Dedifferentiated amniotic fluid mesenchymal stem cell (primary cell): Measurements from ENCODE around the gene TMEM14B.
"Not testable (repeated sequence)": the region's sequence is repeated elsewhere in the genome, so short reads cannot be mapped to it uniquely, and the experiment has no call there.

Experiments used
- DNase-seq: peaks from one replicate; pipeline ENCODE4 v3.0.0-alpha.2; 2016; ENCODE audit errors: extremely low spot score

The TMEM14B gene

GRCh38 chr6:10746915-10747250, 722 bp upstream of the TMEM14B start:
- no peak for DNase-seq

GRCh38 chr6:10749734-10750133, 2.1 kb downstream of the TMEM14B start:
- no peak for DNase-seq

GRCh38 chr6:10750568-10750967, 3.0 kb downstream of the TMEM14B start:
- not testable (repeated sequence) for DNase-seq

- DNase-seq: not testable (repeated sequence)
Observed at GRCh38 chr6:10751757-10752156, 4.2 kb downstream of the TMEM14B start.

GRCh38 chr6:10756085-10756484, 8.5 kb downstream of the TMEM14B start:
- DNase-seq: no peak

- peak; percentile 63 for DNase-seq
Observed at GRCh38 chr6:10759312-10759839, 11.8 kb downstream of the TMEM14B start.

- DNase-seq: no peak
Observed at GRCh38 chr6:10759884-10760329, 12.3 kb downstream of the TMEM14B start.

DNA sequence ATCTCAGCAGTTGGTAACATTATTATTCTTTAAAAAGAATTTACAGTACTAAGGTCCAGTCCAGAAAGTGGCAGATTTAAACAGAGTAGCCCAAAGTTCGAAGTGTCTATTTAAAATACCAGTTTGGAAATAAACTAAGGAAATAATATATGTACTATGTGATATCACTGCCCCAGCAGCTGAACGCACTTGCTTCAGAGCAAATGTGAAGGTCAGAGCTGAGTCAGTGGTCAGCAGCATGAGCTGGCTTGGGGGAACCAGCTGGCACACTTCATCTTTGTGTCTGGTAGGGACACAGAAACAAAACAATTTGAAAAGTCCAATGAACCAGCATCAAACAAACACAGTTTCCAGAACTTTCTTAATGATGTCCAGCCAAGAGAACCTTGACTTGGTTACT, 15.4 kb downstream of the TMEM14B start:
- DNase-seq: no peak

DNA sequence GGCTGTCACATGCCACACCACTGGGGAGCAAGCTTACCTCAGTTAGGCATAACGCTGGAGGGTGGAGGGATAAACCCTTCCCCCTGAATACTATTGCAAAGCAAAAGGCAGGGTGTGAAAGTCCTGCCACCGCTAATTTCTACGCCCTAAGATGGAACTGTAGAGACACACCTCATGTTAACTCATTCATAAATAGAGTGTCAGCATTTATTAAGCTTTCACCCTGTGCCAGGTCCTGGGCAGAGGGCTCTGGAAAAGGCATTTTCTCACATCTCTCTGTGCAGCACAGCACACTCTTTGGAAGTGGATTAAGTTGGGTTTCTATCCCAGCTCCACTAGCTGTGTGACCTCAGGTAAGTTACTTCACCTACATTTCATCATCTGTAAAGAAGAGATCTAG, 21.8 kb downstream of the TMEM14B start:
- no peak for DNase-seq

DNA sequence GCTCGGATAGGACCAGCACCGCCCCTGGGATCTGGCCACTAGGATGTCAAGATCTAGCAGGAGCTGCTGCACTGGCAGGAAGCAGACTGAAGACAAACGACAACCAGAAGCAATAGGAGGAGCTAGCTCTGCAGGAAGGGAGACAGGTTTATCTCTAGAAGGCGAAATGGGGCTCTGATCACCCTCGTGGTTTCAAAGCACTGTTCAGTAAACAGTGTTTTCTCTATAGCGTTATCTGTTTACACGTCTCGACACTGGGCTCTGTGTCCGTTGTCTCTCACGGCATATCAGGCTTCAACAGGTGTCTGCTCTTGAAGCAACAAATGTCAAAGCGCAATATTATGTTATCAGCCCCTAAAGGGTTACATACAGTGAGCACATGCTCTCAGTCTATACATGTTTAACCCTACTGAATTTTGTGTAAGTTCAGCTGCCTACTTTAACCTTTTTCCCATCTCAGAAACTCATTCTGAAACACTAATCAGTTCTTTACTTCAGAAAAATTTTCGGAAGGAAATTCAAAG, 23.8 kb downstream of the TMEM14B start:
- DNase-seq: no peak

GRCh38 chr6:10778230-10778629, 30.6 kb downstream of the TMEM14B start:
- no peak for DNase-seq

DNA sequence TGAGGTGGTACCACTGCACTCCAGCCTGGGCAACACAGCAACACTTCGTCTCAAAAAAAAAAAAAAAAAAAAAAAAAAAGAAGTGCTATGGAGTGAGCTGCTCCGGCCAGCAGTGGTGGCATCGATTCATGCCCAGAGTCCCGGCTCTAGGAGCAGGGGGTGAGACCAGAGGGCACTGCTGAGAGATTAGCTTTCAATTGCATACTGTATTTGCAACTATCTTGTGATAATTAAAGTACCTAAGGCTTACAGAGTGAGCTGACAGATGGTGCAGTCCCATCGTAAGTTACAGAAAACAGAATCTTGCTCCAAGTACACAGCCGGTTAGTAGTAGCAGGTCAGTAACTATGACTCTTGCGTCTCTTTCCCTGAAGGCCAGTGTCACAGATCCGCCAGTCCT, 31.5 kb downstream of the TMEM14B start:
- no peak for DNase-seq

- DNase-seq: no peak
Observed at GRCh38 chr6:10791673-10792072, 44.1 kb downstream of the TMEM14B start.

DNA sequence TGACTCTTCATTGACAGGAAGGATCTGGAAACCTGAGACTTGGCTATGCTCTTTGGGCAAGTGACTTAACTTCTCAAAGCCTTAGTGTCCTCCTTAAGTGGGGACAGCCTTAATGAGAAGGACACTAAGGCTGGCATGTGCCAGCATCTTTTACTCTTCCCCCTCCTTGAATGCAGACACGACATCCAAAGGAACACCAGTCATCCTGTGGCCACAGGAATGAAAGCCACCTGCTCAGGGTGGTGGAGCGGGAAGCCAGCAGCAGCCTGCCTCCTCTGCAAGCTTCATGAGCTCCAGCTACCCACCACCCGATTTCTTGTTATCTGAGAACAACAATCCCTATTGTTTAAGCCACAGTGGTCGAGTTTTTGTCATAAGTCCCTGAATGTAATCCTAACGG, 44.5 kb downstream of the TMEM14B start:
- DNase-seq: no peak

- DNase-seq: no peak
Observed at GRCh38 chr6:10793035-10793434, 45.4 kb downstream of the TMEM14B start.

- DNase-seq: no peak
Observed at GRCh38 chr6:10793695-10794094, 46.1 kb downstream of the TMEM14B start.

DNA sequence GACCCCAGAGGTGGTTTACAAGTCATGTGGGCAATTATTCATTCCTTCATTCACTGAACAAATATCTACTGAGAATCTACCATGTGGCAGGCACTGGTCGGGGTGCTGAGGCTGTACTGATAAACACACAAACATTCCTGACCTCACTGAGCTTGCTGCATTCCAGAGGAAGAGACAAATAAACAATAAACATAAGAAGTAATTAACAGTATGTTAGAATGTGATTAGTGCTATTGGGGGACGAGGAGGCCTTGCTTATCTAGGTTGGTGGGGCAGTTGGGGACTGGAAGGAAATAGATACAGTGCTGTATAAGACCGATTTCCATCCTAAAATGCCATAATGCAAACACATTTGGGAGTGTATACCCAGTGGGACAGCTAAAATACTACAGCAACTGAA, 46.6 kb downstream of the TMEM14B start:
- no peak for DNase-seq

- no peak for DNase-seq
Observed at GRCh38 chr6:10800810-10801209, 53.2 kb downstream of the TMEM14B start.

- peak; percentile 31 for DNase-seq
Observed at GRCh38 chr6:10801224-10801848, 53.7 kb downstream of the TMEM14B start.
